NCI-H2029 treated with DMSO at 0.1 percent for 48 hours (cell line): Measurements from ENCODE around the gene SCO2.
"Not testable (repeated sequence)": the region's sequence is repeated elsewhere in the genome, so short reads cannot be mapped to it uniquely, and the experiment has no call there.

Source experiments
- DNase-seq: peaks from one replicate; lab custom pipeline; 2025; lab: John Stamatoyannopoulos, UW

SCO2 gene

DNA sequence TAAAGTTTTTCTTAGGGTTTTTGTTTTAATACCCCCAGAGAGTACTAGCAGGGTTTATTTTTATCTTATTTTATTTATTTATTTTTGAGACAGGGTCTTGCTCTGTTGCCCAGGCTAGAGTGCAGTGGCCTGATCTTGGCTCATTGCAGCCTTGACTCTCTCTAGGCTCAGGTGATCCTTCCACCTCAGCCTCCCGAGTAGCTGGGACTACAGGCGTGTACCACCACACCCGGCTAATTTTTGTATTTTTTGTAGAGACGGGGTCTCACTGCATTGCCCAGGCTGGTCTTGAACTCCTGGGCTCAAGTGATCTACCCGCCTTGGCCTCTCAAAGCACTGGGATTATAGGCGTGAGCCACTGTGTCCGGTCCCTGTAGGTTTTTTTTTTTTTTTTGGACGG lies 5.2 kb downstream of the SCO2 start:
- not testable (repeated sequence) for DNase-seq

DNA sequence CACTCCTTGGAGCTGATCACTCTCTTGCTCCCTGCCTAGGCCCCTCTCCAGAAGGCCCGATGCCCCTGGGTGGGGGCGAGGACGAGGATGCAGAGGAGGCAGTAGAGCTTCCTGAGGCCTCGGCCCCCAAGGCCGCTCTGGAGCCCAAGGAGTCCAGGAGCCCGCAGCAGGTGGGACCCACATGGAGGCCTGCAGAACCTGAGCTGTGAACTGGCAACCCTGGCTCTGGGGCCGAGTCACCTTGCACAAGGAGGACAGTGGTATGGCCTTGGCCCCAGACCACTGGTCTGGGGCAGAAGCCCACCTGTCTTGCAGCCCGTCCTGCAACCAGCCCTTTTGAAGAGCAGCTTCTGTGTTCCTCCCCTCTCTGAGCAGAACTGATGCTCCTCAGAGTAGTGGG lies 6.2 kb downstream of the SCO2 start:
- no peak for DNase-seq

DNA sequence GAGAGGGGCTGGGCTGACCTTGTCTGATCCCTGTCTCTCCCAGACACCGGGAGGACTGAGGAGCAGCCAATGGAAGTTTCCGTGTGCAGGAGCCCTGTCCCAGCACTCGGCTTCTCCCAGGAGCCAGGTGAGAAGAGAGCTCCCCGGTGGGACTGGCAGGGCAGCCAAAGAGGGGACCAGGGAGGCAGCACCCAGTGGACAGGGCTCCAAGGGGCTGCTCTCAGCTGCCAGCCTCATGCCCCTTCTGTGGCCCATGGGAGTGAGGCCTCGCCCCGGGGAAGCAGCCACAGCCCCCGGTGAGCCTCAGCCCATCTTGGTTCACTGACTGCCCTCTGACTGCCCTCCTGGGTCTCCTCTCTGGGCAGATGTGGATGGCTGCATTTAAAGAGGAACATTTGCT lies 6.8 kb downstream of the SCO2 start:
- no peak for DNase-seq

DNA sequence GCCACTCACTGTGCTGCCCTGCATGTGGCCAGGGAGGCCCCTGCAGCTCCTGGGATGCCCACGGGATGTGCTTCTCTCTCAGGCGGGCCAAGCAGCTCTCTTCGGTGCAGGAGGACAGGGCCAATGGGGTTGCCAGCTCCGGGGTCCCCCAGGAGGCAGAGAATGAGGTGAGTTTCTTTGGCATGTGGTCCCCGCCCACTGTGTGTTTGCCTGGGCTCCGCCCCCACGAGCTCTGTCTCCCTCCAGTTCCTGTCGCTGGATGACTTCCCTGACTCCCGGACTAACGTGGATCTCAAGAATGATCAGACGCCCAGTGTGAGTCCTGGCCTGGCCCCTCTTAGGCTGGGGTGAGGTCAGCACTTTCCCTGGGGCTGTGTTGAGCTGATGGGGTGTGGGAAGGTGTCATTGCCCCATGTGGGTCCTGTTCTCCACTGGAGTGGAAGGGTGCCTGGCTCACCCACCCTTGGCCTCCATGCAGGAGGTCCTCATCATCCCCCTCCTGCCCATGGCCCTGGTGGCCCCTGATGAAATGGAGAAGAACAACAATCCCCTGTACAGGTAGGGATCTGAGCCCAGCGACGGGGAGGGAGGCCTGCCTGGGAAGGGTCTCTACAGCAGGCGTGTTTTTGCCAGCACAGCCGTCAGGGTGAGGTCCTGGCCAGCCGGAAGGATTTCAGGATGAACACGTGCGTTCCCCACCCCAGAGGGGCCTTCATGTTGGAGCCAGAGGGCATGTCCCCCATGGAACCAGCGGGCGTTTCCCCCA lies 7.7 kb downstream of the SCO2 start:
- DNase-seq: no peak

DNA sequence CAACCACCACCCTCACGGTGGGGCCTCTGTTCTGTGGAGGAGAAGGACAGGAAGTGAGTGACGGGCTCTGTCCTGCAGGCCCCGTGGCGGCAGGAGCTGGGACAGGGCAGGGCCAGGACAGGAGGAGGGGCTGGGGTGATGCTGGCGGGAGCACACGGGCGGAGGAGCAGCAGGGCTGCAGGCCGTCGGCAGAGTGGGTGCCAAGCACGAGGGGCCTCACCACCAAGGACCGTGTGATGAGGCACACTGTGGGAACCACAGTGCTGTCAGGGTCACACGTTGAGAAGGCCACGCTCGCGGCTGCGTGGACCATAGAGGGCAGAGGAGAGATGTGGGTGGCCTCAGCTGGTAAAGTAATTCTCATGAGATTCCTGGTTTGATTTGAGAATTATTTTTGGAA lies 8.5 kb downstream of the SCO2 start:
- DNase-seq: no peak

DNA sequence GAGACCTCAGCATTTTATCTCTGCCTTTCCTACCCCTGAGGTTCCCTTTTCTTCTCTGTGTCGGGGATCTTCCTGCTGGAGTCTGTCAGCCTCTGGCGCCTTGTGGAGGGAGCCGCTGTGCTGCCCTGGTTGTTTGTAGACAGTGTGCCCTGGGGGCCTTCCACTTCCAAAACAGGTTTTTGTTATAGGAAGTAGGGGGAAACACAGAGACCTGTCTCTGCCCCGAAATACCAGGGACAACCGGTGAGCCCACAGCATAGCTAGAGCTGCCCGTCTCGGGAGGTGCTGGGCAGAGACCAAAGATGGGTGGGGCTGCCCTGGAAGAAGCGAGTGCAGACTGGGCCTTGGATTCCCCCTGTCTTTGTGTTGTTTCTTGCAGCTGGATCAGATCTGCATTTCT lies 9.3 kb downstream of the SCO2 start:
- DNase-seq: no peak

DNA sequence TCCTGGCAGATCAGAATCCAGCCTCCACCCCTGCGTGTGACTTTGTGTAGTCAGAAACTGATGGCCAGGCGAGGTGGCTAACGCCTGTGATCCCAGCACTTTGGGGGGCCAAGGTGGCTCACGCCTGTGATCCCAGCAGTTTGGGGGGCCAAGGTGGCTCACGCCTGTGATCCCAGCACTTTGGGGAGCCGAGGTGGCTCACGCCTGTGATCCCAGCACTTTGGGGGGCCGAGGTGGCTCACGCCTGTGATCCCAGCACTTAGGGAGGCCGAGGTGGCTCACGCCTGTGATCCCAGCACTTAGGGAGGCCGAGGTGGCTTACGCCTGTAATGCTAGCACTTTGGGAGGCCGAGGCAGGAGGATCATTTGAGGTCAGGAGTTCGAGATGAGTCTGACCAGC lies 12.2 kb downstream of the SCO2 start:
- DNase-seq: no peak

DNA sequence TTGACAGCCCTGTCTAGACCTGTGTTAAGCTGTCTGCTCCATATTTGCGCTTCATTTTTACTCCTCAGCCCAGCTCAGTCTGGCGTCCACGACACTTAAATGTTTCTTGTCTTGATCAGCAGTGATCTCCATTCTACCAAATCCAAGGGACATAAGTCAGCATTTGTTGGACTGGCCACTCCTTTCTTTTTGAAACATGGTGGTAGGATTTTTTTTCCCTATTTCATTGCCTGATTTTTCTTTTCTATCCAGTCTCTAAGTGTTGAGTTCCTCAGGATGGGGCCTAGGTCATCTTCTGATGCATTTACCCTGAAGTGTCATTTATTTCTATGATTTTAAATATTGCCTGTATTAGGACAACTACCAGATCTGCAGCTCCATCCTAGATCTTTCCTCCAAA lies 16.5 kb downstream of the SCO2 start:
- no peak for DNase-seq

DNA sequence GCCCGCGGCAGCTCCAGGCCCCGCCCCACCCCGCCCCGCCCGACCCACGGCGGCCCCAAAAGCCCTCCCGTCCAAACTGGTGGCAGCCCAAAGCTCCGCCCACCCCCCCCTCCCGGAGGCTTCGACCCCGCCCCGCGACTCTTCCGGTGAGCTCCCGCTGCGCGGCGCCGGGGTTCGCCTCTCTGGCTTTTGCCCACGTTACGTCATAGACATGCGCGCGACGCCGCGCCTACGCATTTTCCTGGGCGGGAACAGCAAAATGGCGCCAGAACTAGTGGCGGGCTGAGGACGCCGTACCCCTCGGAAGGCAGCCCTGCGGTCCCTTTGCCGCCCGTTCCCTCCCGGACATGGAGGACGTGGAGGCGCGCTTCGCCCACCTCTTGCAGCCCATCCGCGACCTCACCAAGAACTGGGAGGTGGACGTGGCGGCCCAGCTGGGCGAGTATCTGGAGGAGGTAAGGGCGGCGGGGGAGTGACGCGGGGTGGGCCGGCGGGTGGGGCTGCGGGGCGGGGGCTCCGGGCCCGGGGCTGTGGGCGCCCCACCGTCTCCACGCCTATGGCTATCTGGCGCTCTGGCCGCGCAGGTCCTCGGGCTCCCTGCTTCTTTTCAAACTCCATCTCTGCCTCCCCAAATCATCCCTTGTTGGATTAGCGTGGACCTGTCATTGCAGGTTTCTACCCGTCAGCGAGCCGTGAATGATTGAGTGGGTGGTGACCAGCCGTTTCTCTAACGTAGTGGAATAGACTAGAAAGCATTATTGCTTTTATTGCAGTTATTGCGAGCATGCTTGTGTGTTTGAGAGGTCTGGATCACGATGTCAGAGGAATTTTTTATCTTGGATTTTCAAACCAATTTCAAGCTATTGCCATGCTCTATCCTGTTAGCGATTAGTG lies 17.2 kb downstream of the SCO2 start, which contains the start of gene NCAPH2:
Gene NCAPH2, plus strand, starts transcription at position 234 of the 894 bp plus-strand sequence. Its CDS starts 114 bp downstream, at position 348.
- DNase-seq: peak; percentile 37

DNA sequence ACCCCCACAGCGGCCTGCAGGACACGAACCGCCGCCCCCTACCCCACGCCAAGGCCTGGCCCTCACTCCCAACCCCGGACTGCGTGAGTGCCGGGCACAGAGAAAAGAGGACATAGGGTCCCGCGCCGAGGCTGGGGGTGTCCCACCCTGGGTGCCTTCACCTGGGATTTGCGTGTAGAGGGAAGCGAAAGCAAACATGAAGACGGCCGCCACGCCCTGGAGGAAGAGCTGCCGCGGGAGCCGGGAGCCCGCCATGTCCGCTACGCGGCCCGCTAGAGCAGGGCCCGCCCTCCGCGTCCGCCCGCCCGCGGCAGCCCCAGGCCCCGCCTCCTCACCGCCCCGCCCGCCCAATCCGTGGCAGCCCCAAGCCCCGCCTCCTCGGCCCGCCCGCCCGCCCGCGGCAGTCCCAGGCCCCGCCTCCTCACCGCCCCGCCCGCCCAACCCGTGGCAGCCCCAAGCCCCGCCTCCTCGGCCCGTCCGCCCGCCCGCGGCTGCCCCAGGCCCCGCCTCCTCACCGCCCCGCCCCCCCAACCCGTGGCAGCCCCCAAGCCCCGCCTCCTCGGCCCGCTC lies 17.9 kb downstream of the SCO2 start, which contains the start of gene LMF2:
Gene LMF2, minus strand, starts transcription at position 282 of the 570 bp plus-strand sequence. Its CDS starts 27 bp downstream, at position 255.
- DNase-seq: no peak

DNA sequence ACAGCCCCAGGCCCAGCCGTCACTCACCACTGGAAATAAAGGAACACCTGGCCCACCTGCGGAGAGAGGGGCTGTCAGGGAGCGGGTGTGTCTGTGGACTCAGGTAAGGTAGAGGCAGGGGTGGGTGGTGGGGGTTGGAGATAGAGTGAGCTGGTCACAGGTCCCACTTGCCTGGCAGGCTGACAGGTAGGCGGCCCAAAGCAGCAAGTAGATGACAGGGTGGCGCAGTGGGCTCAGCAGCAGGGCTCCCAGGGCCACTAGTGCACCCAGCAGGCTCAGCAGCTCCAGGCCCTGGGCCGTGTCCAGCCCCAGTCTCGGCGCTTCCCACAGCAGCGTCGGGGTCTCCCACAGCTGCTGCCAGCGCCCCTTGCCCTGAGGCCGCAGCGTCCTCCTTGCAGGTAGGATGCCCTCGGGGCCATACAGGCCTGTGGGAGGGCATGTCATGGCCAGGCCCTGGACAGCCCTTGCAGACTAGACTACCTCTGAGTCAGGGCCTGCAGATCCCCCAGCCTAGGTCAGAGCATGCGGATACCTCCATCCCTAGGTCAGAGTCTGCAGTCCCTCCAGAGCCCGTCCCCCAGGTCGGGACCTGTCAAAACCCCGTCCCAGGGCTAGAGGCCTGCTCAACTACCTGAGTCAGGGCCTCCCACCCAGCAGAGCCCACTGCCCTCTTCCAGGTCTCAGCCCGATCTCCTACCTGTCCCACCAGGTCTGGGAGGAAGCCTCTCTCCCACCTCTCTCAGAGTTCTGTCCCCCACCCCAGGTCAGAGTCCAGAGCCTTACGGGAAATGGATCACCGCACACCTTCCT lies 18.6 kb downstream of the SCO2 start:
- DNase-seq: no peak

DNA sequence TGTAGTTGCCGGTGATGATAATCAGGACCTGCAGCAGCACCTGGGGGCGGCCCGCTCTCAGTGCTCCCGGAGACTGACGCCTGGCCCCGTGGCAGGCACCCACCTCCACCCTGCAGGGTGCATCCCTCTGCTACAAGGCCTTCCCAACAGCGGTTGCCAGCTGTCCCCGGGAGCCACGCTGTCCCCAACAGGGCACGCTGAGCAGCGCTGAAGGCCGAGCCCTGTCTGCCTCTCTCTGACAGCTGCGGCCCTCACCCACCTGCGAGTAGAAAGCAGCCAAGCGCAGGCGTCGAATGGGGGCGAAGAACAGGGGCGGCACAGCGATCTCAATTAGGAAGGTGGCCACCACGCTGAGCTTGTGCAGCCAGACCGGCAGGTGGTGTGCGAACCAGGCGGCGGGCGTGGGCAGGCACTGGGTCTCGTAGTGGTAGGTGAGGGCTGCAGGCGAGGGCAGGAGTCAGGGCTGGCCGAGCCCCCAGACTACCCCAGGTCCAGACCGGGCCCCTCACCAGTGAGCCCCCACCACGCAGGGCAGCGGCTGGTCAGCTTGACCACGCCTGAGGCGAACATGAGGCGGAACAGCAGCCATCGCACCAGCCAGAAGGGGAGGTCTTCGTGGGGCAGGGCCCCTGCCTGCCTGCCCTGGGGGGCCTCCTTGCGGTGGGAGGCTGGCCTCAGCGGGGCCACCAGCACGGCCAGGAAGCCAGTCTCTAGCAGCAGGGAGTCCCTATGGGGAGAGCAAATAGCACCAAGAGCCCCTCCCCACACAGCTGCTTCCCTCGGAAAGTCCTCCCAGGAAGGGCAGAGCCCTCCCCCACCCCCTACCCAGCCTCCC lies 19.4 kb downstream of the SCO2 start:
- no peak for DNase-seq

DNA sequence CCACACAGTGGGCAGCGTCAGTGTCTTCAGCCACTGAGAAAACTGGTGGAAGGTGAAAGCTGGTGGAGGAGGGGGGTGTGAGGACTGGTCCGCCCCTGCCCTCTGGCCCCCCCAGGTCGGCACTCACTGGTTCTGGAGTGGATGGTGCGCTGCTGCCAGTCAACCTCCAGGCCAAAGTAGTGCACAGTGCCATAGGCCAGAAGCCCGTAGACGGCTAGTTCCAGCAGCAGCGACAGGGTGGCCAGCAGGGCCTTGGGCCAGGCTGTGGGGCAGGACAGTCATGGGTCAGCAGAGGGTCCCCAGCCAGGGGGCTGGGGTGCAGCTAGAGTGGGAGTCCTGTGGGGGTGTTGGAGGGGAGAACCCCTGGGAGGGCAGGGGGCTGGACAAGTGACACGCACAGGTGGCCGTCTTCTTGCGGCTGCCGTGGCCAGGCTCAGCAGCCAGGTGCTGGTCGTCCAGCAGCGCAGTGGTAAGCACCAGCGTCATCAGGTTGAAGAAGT lies 20.1 kb downstream of the SCO2 start:
- DNase-seq: no peak

DNA sequence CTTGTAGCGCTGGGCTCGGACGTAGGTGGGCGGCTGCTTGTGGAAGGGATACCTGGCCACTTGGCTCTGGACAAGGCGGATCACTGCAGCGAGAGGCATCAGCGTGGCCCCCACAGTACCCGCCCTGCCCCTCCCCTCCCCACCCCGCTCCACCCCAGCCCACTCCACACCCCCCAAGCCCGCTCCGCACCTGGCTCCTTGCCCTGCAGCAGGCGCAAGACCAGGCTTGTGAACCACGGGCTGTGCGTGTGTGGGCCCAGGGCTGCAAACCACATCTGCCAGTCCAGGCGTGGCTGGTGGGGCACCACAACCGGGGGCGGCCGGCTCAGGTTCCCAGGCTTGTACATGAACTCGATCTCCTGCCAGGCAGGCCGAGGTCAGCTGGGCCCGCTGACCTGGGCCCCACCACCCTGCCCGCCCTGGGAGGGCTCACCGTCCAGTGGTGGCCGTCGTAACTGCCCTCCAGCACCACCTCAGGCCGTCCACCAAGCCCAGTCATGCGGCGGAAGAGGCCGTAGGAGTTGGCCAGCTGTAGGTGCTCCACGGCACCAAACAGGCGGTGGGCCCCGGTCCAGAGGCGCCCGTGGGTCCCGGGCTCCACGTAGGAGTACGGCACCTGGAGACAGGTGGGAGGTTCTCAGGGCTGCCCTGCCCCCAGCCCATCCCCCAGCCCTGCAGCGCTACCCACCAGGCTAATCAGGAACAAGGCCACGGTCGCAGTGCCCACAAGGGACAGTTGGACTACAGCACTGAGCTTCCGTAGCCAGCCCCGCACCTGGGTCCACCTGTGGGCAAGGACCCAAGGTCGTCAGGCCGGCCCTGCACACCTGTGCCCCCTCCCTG lies 20.8 kb downstream of the SCO2 start:
- no peak for DNase-seq

DNA sequence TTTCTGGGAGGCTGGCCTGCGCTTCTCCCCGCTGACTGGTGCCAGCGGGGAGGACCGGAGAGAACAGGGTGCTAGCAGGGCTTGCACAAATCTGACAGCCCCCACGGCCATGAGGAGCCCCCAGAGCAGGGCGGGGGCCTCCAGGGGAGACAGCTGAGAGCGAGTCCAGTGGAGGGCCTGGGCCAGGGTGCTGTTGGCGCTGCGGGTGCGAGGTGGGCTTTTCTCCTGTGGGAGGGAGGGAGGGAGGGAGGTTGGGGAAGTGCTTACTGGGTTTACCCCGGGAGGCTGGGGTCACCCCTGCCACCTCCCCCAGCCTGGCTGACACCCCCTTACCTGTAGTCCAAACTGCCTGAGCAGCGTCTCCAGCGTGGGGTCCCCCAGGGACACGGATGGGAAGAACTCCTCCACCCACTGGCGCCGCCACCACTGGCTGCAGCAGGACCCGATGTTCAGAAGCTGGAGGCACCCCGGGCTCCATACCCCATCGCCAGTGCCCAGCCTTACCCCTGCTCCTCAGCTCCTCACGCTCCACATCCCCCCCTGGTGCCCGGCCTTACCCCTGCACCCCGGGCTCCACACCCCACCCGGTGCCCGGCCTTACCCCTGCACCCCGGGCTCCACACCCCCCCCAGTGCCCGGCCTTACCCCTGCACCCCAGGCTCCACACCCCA lies 21.8 kb downstream of the SCO2 start:
- no peak for DNase-seq

DNA sequence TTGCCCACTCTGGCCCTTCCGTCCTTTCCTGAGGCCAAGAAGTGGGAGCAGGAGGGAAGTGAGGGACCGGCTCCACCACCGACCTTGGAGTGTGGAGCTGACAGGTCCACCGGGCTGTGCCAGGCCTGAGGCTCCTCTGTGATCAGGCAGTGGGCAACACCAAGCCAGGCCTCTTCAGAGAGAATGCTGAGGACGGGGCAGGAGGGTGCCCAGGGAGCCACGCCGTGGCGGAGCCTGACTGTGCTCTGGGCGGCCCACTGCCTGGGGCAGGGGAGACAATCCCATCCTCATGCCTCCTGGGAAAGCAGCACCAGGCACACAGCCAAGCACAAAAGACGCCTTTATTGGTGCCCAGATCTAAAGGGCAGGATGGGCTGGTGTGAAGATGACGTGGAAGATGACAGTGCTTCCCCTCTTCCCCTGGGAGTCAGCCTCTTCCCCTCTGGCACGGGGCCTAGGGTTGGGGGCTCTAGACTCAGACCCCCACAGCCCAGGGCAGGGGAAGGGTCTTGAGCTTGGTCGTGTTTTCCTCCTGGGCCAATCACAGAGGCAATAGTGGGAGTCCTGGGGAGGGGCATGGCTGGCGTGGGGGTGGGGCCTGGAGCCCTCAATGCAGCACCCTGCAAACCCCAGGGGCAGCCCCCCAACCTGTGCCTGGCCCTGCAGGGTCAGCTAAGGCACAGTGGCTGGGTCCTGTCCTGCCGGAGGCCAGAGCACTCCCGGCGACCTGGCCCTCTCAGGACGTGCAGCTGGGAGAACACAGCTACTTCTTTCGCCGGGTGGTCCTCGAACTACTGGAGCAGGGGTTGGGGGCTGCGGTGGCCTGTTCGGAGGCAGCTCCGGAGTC lies 22.5 kb downstream of the SCO2 start:
- DNase-seq: no peak

DNA sequence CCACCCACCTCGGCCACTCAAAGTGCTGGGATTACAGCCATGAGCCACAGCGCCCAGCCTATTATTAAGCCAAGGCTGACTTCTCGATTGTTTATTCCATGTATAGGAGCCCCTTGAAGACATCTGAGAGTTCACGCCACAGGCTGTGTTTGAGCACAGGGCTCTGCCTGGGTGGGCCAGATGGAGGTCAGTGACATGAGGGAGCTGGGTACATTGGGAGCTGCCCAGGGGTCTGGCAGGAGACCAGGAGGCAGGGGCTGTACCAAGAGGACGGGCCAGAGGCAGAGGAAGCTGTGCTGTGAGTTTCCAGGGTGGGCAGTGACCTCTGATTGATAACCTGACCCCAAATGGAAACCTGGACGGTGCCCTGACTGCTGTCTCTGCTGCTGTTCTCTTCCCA lies 23.3 kb downstream of the SCO2 start:
- no peak for DNase-seq

DNA sequence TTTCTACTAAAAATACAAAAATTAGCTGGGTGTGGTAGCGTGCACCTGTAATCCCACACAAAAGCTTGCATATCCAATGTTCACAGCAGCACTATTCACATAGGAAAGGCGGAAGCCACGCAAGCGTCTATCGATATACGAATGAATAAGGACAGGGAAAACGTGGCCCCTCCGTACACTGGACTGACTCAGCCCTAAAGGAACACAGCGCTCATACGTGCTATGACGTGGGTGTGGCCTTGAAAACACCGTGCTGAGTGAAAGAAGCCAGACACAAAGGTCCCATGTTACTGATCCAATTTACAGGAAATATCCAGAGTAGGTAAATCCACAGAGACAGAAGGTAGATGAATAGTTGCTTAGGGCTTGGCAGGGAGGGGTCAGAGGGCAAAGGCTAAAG lies 24.9 kb downstream of the SCO2 start:
- no peak for DNase-seq
